H1 (cell line): ENCODE results near the gene COL26A1. TPM values are rescaled to one million over a fixed set of nuclear protein-coding genes. Genes with fewer than 3 reads are reported as not detected.

ENCODE experiments used
- ASH2L ChIP-seq: fragments of 200-600, 300-600 bp; sonication (generic); IDR thresholded peaks from one replicate; pipeline ENCODE4 v1.7.1; 2017; ENCODE audit warnings: low read length
- CTBP2 ChIP-seq: IDR thresholded peaks from 2 replicates; pipeline ENCODE4 v1.7.0; 2011; ENCODE audit warnings: borderline replicate concordance, mild to moderate bottlenecking, moderate library complexity, mixed read lengths, low read length; ENCODE audit not compliant: insufficient read depth, insufficient read length
- HDAC6 ChIP-seq: IDR thresholded peaks from one replicate; pipeline ENCODE4 v1.7.1; 2012; ENCODE audit warnings: low read depth, mild to moderate bottlenecking, inconsistent platforms, low read length, moderate library complexity
- JUND ChIP-seq: IDR thresholded peaks from 2 replicates; pipeline ENCODE4 v1.6.1; 2011; ENCODE audit warnings: mild to moderate bottlenecking, improper control_type of control experiment, low read length
- KDM4A ChIP-seq: IDR thresholded peaks from one replicate; pipeline ENCODE4 v1.7.1; 2012; ENCODE audit warnings: low read depth, mild to moderate bottlenecking, moderate library complexity, low read length, inconsistent platforms; ENCODE audit not compliant: severe bottlenecking
- MAX ChIP-seq: IDR thresholded peaks from 2 replicates; pipeline ENCODE4 v1.6.1; 2012; ENCODE audit warnings: inconsistent platforms
- NANOG ChIP-seq: IDR thresholded peaks from 2 replicates; pipeline ENCODE4 v1.6.1; 2011; ENCODE audit warnings: low read length, low read depth, mild to moderate bottlenecking, inconsistent platforms; ENCODE audit not compliant: insufficient read depth, poor library complexity, severe bottlenecking
- POLR2A ChIP-seq, 2 experiments: IDR thresholded peaks; 1 replicate in 1 of 2; 2 replicates in 1 of 2; pipeline ENCODE4 v1.6.1; 2011; ENCODE audit warnings: low read depth in 2 of 2, low read length in 2 of 2, mild to moderate bottlenecking in 2 of 2; ENCODE audit errors: control extremely low read depth in 1 of 2
- SIX5 ChIP-seq: IDR thresholded peaks from 2 replicates; pipeline ENCODE4 v1.6.1; 2011; ENCODE audit warnings: mild to moderate bottlenecking, low read depth, low read length
- polyA plus RNA-seq, 7 experiments: library from polyadenylated mRNA; depleted of rRNA in 3 of 7; stranded (reverse) in 5 of 7; unstranded in 2 of 7; fragments of >200 nt in 5 of 7; fragments of 200-250 nt in 2 of 7; gene quantifications; 1 replicate in 5 of 7; 2 replicates in 1 of 7; 4 replicates in 1 of 7; pipeline versions ENCODE4 v1.2.1 to v1.2.3, GENCODE V29; 2011 to 2013; ENCODE audit warnings: missing spikeins in 2 of 7, mixed read lengths in 2 of 7
- total RNA-seq: library from RNA; stranded (reverse); fragmentation: NEBNext Ultra II Directional; extraction: Animal tissue kit (Norgen Biotek cat#: 25700); gene quantifications from 2 replicates; pipeline ENCODE4 v1.2.1, GENCODE V29; 2021
- TF ChIP-seq, protein P1 (sequence below): fragments of 300-600 bp; sonication (generic); IDR thresholded peaks from 2 replicates; pipeline ENCODE4 v1.7.1; 2012; ENCODE audit warnings: low read length, moderate library complexity, mild to moderate bottlenecking, inconsistent platforms; ENCODE audit not compliant: insufficient replicate concordance
- TF ChIP-seq, protein P2 (sequence below): IDR thresholded peaks from 2 replicates; pipeline ENCODE4 v1.6.1; 2011; ENCODE audit warnings: low read depth, mild to moderate bottlenecking, low read length; ENCODE audit not compliant: insufficient read depth

COL26A1 gene
- total and polyA plus RNA-seq, 2 of the 8 experiments (the other 6 are each of a cell fraction or from before 2014, with no cell fraction given), result 51.1 to 68.8 TPM

GRCh38 chr7:101564778-101565211 is 202.1 kb downstream of the COL26A1 start (continued):
- TF ChIP-seq, protein P1, sequence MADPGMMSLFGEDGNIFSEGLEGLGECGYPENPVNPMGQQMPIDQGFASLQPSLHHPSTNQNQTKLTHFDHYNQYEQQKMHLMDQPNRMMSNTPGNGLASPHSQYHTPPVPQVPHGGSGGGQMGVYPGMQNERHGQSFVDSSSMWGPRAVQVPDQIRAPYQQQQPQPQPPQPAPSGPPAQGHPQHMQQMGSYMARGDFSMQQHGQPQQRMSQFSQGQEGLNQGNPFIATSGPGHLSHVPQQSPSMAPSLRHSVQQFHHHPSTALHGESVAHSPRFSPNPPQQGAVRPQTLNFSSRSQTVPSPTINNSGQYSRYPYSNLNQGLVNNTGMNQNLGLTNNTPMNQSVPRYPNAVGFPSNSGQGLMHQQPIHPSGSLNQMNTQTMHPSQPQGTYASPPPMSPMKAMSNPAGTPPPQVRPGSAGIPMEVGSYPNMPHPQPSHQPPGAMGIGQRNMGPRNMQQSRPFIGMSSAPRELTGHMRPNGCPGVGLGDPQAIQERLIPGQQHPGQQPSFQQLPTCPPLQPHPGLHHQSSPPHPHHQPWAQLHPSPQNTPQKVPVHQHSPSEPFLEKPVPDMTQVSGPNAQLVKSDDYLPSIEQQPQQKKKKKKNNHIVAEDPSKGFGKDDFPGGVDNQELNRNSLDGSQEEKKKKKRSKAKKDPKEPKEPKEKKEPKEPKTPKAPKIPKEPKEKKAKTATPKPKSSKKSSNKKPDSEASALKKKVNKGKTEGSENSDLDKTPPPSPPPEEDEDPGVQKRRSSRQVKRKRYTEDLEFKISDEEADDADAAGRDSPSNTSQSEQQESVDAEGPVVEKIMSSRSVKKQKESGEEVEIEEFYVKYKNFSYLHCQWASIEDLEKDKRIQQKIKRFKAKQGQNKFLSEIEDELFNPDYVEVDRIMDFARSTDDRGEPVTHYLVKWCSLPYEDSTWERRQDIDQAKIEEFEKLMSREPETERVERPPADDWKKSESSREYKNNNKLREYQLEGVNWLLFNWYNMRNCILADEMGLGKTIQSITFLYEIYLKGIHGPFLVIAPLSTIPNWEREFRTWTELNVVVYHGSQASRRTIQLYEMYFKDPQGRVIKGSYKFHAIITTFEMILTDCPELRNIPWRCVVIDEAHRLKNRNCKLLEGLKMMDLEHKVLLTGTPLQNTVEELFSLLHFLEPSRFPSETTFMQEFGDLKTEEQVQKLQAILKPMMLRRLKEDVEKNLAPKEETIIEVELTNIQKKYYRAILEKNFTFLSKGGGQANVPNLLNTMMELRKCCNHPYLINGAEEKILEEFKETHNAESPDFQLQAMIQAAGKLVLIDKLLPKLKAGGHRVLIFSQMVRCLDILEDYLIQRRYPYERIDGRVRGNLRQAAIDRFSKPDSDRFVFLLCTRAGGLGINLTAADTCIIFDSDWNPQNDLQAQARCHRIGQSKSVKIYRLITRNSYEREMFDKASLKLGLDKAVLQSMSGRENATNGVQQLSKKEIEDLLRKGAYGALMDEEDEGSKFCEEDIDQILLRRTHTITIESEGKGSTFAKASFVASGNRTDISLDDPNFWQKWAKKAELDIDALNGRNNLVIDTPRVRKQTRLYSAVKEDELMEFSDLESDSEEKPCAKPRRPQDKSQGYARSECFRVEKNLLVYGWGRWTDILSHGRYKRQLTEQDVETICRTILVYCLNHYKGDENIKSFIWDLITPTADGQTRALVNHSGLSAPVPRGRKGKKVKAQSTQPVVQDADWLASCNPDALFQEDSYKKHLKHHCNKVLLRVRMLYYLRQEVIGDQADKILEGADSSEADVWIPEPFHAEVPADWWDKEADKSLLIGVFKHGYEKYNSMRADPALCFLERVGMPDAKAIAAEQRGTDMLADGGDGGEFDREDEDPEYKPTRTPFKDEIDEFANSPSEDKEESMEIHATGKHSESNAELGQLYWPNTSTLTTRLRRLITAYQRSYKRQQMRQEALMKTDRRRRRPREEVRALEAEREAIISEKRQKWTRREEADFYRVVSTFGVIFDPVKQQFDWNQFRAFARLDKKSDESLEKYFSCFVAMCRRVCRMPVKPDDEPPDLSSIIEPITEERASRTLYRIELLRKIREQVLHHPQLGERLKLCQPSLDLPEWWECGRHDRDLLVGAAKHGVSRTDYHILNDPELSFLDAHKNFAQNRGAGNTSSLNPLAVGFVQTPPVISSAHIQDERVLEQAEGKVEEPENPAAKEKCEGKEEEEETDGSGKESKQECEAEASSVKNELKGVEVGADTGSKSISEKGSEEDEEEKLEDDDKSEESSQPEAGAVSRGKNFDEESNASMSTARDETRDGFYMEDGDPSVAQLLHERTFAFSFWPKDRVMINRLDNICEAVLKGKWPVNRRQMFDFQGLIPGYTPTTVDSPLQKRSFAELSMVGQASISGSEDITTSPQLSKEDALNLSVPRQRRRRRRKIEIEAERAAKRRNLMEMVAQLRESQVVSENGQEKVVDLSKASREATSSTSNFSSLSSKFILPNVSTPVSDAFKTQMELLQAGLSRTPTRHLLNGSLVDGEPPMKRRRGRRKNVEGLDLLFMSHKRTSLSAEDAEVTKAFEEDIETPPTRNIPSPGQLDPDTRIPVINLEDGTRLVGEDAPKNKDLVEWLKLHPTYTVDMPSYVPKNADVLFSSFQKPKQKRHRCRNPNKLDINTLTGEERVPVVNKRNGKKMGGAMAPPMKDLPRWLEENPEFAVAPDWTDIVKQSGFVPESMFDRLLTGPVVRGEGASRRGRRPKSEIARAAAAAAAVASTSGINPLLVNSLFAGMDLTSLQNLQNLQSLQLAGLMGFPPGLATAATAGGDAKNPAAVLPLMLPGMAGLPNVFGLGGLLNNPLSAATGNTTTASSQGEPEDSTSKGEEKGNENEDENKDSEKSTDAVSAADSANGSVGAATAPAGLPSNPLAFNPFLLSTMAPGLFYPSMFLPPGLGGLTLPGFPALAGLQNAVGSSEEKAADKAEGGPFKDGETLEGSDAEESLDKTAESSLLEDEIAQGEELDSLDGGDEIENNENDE, result no peak
- no peak for TF ChIP-seq ASH2L
- no peak for TF ChIP-seq SIX5
- TF ChIP-seq, protein P2, sequence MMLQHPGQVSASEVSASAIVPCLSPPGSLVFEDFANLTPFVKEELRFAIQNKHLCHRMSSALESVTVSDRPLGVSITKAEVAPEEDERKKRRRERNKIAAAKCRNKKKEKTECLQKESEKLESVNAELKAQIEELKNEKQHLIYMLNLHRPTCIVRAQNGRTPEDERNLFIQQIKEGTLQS, result no peak
- TF ChIP-seq POLR2A (IDR thresholded peaks at IDR 0.05; ENCODE audit: control extremely low read depth in 1 of 2, low read depth in 2 of 2, low read length in 2 of 2), result no peak
- TF ChIP-seq MAX, result peak; percentile 78
- TF ChIP-seq KDM4A, result no peak
- no peak for TF ChIP-seq CTBP2
- TF ChIP-seq HDAC6, result no peak
- no peak for TF ChIP-seq NANOG
- no peak for TF ChIP-seq JUND
